PC-3 (cell line): ENCODE measurements around the gene ASB2.

ENCODE experiments used
- EZH2phosphoT487 ChIP-seq: fragments of 300-600 bp; sonication (generic); IDR thresholded peaks from 2 replicates; pipeline ENCODE4 v1.6.1; 2018; ENCODE audit warnings: mild to moderate bottlenecking, antibody characterized with exemption, low read length, borderline replicate concordance
- TF ChIP-seq, protein P1 (sequence below): fragments of 300-600 bp; sonication (generic); conservative IDR thresholded peaks from 2 replicates; pipeline ENCODE4 v1.5.1; 2017; ENCODE audit warnings: antibody characterized with exemption, low read depth, mild to moderate bottlenecking, low read length

DNA sequence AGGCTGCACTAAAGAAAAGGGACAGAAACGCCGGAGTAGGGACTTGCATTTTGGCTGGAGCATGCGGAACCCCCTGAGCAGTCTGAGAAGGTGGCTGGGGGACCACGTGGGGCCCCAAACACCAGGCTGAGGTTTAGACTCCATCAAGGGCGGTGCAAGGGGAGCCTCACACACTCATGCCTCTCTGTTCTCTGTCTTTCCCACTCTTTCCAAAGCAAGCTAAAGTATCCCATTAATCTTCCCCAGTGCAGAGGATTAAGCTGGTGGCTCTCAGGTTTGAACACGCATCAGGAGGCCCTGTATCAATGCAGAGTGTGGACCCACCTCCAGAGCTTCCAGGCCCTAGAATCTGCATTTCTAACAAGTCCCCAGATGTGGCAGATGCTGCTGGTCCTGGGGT is 34.3 kb upstream of the ASB2 start:
- TF ChIP-seq, protein P1, sequence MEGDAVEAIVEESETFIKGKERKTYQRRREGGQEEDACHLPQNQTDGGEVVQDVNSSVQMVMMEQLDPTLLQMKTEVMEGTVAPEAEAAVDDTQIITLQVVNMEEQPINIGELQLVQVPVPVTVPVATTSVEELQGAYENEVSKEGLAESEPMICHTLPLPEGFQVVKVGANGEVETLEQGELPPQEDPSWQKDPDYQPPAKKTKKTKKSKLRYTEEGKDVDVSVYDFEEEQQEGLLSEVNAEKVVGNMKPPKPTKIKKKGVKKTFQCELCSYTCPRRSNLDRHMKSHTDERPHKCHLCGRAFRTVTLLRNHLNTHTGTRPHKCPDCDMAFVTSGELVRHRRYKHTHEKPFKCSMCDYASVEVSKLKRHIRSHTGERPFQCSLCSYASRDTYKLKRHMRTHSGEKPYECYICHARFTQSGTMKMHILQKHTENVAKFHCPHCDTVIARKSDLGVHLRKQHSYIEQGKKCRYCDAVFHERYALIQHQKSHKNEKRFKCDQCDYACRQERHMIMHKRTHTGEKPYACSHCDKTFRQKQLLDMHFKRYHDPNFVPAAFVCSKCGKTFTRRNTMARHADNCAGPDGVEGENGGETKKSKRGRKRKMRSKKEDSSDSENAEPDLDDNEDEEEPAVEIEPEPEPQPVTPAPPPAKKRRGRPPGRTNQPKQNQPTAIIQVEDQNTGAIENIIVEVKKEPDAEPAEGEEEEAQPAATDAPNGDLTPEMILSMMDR = no peak
- no peak for TF ChIP-seq EZH2phosphoT487
